Sigmoid colon (tissue), 3 donors: ENCODE data around the gene ZBTB39.

Experiments used
- CTCF ChIP-seq, 4 experiments: fragments of 450-650 bp in 3 of 4; fragments of 200-600 bp in 1 of 4; IDR thresholded peaks; one replicate each; pipeline ENCODE4 v1.5.1; 2016 to 2019; ENCODE audit warnings: antibody characterized with exemption in 4 of 4, mild to moderate bottlenecking in 3 of 4, moderate library complexity in 2 of 4
- POLR2A ChIP-seq, 2 donors: fragments of 450-650 bp; IDR thresholded peaks; one replicate each; pipeline ENCODE4 v1.6.1; 2016; ENCODE audit warnings: antibody characterized with exemption in 2 of 2, mild to moderate bottlenecking in 2 of 2, moderate library complexity in 2 of 2

GRCh38 chr12:56998981-56999380, 7.4 kb downstream of the ZBTB39 start:
- TF ChIP-seq POLR2A (IDR thresholded peaks at IDR 0.05) (no peak), CTCF (IDR thresholded peaks at IDR 0.05) (no peak)
